ENCODE measurements around the gene RUNDC3A.
"Not testable (repeated sequence)": the region's sequence is repeated elsewhere in the genome, so short reads cannot be mapped to it uniquely, and the experiment has no call there.

RUNDC3A gene

DNA sequence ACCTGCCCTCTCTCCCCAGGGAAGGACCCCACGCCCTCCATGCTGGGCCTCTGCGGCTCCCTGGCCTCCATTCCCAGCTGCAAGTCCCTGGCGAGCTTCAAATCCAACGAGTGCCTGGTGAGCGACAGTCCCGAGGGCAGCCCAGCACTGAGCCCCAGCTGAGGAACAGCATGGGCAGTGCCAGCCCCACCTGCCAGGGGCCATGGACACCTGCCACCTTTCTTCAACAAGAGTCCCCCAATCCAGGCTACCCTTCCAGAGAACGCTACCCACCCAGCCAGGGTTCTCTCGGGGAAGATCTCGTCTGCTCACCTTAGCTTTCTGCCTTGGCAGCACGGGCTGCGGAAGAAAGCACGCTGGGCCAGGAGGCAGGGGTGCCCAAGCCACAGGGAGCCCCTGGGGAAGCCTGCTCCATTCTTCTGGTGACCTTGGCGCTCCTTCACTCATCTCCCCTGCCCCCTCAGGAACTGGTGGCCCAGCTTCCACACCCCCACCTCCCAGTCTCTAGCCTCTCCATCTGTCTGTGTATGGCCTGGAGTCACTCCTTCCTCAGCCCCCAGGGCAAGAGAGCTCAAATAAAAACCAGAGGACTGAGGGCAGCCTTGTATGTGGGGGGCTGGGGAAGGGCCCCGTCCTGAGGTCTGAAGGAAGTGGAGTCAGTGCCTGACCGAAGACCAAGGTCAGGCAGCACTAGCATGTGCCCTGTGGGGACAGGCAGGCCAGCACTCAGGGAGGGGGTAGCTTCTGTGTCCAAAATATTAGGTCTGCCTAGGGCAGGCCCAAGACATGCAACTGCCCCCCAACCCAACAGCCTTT, 9.9 kb downstream of the RUNDC3A start:
- no peak for DNase-seq

DNA sequence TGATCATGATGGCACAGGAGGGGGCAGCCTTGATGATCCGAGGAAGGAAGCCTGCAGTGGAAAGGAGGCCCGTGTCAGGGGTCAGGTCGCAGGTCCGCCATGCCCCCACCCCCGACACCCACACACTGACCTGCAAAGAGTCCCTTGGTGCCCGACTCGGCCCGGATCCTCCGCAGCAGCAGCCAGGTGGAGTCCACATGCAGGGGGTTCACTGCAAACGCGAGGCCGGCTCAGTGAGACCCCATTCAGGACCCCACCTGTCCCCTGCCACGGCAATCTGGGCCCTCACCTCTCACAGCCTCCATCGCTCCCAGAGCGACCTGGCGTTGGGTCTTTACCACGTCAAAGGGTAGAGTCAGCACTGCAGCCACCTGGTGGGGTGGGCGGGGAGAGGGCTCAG, 11.7 kb downstream of the RUNDC3A start:
- DNase-seq = no peak

DNA sequence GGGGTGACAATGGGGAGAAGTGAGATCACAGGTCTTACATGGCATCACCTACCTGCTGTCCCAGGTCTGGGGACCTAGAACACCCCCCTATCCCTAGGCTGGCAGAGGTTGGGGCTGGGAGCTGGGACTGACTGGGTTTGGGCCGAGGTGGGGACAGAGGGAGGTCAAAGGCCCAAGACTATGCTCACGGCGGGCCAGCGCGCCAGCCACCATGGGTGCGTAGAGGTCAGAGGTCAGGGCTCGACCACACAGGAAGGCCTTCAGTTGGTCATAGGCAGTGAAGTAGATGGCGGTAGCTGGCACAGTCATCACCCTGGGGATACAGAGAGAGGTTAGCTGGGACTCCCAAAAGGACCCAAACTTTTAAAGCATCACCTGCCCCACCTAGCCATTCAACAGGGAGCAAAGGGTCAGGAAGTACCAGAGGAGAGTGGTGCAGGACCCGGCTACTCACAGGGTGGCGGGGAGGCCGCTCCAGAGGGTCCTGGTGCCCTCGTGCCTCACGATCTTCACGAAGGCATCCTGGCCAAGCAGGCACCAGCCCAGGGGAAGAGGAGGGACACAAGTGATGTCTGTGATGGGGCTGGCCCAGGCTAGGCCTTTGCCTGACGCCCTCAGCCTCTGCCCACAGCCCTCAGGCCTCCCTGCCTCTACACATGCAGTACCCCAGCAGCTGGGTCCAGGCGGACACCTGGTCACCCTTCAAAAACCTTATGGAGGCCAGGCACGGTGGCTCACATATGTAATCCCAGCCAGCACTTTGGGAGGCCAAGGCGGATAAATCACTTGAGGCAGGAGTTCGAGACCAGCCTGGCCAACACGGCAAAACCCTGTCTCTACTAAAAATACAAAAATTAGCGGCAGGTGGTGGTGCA, 13.1 kb downstream of the RUNDC3A start:
- no peak for DNase-seq

DNA sequence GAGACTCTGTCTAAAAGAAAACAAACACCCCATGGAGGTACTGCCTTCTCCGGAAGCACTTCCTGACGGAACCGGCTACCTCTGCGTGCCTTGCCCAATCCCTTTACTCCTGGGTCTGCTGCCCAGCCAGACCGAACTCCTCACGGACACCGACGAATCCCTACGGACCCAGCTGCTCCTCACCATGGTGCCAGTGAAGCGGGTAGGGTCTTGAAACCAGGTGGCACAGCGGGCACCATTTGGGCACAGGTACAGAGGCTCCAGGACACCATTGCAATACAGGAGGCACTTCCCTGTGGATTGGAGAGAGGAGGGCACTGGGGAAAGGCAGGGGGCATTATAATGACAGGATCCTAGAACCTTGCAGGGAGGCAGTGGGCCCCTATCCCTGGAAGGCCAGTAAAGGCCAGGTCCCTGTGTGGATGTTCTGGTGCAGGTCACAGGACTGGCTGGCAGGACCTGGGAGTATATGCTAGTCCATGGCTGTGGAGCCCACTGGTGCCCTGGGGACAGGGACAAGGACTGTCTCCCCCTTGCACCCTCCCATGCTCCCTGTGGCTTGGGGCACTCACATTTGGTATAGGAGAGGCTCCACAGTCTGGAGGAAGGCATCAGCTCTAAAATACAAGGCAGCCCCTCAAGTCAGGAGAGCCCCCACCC, 14.0 kb downstream of the RUNDC3A start:
- no peak for DNase-seq

DNA sequence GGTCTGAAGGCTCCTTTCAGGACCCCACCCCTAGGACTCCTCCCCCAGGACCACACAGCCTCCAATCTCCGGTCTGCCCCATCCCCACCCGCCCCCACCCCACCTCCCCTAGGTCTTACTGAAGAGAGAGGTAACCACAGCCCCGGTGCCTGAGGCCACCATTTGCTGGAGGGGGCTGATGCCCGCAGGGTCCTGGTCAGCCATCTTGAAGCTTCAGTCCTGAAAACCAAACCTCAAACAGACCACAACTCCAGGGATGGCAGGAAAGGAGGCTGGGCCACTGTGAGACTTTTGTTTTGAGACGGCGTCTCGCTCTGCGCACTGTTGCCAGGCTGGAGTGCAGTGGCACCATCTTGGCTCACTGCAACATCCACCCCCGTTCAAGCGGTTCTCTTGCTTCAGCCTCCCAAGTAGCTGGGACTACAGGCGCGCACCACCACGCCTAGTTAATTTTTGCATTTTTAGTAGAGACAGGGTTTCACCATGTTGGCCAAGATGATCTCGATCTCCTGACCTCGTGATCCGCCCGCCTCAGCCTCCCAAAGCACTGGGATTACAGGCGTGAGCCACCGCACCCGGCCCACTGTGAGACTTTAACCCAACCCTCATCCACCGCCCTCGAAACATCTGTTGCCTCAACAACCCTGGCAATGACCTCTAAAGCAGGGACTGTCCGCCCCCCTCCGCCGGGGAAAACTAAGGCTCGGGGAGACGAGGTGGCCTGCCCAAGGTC, 15.1 kb downstream of the RUNDC3A start:
- DNase-seq = no peak

DNA sequence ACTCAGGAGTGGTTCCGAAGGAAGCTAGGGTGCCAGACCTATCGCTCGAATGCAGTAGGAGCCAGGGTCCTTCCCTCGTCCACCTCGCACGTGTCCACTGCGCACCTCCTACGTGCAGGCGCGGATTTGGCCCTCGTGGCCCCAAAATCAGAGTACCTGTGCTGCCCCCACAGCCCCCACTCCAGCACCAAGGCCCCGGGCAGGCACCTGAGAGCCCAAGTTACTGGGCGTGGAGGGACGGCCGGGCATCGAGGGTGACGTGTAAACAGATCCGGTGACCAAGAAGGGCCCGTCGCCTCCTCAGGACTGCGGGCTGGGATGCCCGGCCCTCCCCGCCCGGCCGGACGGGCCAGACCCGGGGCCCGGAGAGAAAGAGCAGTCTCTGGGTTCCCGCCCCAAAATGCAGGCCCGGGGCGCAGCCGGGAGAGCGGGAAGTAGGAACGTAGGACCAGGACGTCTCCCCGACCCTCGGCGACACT, 15.7 kb downstream of the RUNDC3A start:
- no peak for DNase-seq

DNA sequence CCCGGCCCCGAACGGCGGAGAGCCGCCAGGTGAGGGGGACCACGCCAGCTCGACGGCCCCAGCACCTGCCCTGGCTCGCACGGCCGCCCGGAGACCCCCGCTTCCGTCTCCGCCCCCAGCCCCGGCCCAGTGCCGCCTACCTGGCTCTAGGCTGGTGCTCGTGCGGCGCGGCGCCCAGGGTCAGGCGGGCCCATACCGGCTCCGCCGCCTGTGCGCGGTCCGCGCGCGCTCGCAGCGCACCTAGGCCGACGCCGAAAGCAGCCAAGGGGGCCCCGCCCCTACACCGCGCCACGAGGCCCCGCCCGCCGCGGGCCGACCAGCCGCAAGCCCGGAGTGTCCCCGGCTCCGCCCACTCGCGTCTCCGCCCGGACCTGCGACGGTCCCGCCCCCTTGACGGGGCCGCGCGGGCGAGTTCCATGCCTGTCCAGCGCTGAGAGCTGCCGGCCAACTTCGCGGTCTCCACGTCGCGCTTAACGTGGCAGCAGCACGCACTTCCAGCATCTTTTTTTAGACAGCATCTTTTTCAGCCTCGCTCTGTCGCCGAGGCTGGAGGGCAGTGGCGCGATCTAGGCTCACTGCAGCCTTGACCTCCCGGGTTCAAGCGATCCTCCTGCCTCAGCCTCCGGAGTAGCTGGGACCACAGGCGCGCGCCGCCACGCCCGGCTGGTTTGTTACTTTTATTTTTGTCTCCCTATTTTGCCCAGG, 16.3 kb downstream of the RUNDC3A start, which contains the start of gene SLC25A39:
Gene SLC25A39, minus strand, starts transcription at position 253 of the 705 bp plus-strand sequence. CDS start 1,261 bp downstream, outside the sequence.
- DNase-seq = peak; percentile 47 to 98 (median 90)

DNA sequence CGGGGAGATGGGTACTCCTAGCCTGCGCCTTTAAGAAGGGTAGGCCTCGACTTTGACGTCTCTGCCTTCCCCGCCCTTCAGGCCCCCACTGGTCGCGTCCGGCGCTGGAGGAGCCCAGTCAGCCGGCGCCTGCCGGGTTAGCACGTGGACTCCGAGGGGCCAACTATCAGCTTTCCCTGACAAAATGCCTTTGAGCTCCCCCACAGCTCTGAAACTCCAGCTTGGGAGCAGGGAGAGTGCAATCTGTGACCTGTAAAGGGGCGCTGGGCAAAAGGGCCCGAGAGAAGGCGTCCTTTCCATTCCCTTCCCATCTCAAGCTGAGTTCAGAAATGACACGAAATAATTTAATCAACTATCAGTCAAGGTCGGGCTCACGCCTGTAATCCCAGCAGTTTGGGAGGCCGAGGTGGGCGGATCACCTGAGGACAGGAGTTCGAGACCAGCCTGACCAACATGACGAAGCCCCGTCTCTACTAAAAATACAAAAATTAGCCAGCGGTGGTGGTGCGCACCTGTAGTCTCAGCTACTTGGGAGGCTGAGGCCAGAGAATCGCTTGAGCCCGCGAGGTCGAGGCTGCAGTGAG, 18.6 kb downstream of the RUNDC3A start:
- peak; percentile 70 to 99 (median 95) for DNase-seq

DNA sequence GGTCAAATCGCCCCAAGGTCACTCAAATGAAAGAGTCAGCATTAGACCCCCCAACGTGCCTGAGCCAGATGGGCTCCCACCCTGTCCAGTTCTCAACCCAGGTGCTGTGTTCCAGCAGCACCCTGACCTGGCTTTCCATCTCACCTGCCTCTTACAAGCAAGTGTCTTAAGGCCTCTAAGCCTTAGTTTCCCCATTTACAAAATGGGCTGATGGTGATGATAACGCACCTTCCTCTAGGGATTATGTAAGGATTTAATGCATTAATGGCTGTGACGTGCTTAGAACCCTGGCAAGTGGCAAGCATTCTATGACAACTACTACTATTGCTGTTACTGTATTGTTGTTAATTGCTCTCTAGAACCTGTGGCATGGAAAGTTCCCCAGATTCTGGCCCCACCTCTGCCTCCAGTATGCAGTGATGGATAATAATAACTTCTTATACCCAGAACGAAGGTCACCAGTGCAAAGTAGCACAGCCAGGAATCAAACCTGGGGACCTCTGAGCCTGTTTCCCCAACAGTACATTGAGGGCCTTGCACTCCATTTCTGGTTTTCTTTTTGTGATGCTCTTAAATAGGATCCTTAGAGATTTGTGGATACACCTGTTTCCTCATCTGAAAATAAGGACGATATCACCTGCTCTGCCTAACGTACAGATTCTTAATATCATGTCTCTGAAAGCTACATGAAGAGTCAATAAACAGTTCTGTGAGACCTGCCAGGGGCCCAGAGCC, 19.5 kb downstream of the RUNDC3A start:
- DNase-seq = no peak

DNA sequence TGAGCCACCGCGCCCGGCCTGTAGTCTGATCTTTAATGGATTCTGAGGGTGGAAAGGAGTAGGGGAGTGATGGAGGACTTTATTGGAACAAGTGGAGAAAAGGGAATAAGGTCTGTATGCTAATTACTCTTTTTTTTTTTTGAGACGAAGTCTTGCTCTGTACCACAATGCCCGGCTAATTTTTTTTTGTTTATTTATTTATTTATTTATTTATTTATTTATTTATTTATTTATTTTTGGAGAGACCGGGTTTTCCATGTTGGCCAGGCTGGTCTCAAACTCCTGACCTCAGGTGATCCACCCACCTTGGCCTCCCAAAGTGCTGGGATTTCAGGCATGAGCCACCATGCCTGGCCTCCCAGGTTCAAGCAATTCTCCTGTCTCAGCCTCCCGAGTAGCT, 21.1 kb downstream of the RUNDC3A start:
- not testable (repeated sequence) for DNase-seq

DNA sequence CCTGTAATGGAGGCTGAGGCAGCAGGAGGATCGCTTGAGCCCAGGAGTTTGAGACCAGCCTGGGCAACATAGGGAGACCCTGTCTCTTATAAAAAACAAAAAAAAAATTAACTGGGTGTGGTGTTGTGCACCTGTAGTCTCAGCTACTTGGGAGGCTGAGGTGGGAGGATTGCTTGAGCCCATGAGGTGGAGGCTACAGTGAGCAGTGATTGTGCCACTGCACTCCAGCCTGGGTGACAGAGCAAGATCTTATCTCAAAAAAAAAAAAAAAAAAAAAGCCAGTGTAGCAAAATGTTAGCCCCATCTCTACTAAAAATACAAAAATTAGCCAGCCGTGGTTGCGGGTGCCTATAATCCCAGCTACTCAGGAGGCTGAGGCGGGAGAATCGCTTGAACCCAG, 21.9 kb downstream of the RUNDC3A start:
- not testable (repeated sequence) for DNase-seq

DNA sequence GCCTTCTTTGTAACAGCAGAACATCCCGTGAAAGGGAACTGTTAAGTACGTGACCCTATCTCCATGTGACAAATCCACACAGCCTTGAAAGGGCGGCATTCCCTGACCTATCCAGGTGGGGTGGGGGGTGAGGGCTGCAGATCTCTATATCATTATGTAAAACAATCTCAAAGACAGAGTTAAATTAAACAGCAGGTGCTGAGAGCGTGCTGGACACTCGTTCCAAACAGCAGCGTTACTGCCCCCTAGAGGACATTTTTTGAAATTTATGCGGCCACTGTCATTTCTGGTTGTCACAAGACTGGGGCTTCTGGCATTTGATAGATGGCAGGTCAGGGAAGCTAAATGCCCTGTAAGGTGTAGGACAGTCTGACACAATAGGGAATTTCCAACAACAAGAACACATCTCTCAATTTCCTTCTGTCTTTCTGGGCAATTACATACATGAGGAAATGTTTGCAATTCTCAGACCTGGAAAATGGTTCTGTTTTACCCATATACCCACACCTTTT, 22.9 kb downstream of the RUNDC3A start:
- DNase-seq = peak in 34 of 51 donors; percentile 8 to 73 (median 43)

DNA sequence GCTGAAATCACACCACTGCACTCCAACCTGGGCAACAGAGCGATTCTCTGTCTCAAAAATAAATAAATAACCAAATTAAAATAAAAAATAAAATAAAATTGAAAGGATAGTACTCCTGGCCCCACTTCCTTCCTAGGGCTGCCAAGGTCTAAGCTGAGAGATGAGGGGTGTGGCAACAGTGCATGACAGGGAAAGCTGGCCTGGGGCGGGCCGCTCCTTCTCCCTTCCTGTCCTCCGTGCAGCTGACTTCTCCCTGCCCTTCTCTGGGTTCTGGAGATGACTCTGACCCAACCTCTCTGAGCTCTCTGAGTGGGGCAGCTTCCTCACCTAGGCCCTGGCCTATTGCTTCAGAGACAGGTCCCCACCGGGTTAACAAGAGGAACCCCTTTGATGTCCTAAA, 25.0 kb downstream of the RUNDC3A start:
- no peak for DNase-seq

DNA sequence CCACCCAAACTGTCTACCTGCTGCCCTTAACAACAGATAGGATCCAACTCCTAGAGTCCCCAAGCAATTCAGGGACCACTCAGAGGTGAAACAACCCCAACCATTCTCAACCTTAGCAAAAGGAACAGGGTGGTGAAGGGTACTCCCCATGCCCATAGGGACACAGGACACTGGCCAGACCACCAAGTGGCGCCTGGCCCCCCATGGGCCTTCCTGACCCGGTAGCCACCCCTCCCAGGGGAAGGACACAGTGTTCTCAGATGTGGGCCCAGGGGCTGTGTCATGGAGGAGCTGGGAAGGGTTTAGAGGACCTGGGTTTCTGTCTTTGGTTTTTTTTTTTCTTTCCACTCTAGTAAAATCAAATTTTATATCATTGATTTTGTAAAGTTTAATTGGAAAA, 25.9 kb downstream of the RUNDC3A start:
- no peak for DNase-seq

DNA sequence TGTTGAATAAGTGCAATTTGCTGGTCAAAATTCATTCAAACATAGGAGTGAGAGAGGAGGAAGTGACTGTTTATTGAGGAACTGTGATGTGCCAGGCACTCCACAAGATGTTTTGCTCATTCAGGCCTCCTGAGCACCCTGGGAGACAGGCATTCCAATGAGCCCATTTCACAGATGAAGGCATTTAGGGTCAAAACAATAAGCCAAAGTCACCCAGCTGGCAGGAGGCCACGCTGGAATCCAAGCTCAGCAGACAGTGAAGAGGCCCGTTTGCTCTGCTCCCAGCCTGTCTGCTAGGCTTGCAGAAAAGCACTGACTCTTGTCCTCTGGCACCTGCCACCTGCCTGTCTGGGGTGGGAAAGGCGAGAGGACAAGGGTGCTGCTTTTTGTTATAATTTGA, 26.3 kb downstream of the RUNDC3A start:
- DNase-seq = no peak

DNA sequence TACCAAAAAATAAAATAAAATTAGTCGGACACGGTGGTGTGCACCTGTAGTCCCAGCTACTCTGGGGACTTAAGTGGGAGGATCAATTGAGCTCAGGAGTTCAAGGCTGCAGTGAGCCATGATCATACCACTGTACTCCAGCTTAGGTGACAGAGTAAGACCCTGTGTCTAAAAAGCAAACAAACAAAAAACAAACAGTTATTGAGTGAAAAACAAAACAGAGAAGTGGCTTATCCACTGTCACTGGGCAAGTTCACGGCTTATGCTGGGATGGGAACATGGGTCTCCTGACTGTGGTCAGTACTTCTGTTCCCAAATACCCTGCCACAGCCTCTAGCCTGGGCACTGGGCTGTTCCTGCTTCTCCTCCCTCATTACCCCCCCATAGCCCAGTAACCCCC, 27.2 kb downstream of the RUNDC3A start:
- DNase-seq = no peak

DNA sequence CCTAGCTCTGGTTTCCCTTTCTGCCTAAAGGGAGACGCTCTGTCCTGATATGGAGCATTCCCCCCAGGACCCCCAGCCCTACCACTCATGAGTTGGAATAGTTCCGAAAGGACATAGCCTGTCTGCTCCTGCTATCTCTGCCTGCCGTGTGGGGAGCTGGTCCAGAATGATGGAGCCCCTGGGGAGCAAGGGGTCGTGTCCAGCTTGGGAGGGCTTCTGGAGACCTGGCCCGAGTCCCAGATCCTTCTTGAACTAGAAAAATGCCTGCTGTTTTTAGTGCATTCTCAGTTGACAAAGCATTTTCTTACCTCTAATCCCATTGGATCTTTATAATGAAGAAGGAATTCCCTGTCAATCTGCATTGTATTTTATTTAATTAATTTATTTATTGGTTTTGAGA, 27.6 kb downstream of the RUNDC3A start:
- DNase-seq = no peak

DNA sequence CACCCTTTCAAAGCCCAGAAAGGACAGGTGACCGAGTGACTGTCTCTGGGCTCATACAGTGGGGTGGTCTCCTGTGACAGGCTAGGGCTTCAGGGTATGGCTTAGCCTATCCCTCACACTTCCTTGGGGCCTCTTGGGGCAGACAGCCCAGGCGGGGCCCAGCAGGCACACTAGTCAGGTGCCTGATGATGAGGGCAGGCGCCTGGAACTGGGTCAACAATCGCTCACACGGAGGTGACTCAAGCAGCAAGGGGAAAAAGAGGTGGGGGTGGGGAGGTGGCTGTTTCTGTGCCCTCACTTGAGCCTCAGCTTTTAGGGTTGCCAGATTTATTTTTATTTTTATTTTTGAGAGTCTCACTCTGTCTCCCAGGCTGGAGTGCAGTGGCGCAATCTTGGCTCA, 30.3 kb downstream of the RUNDC3A start:
- no peak for DNase-seq

DNA sequence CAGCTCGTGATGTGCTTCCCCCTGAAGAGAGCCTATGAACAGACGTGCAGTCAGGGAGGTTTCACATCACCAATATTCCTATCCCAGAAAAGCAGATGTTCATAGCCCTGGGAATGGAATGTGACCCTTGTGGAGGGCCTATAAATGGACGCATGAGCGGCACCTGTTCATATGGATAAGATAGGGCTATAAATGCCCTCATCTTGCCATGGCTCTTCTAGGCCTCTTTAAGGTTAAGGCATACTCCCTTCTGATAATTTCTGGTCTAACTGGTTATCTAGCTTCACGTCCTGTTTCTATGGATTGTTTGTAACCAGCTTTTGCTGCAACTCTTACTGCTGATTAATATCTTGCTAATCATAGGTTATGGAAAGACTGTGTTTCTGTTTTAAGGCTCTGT, 32.2 kb downstream of the RUNDC3A start:
- not testable (repeated sequence) for DNase-seq
